ENCODE data around the gene ADGRL3.

- TF ChIP-seq POLR2AphosphoS5 (IDR thresholded peaks at IDR 0.05): no peak
- TF ChIP-seq CTCF (IDR thresholded peaks at IDR 0.05): no peak
Measured at GRCh38 chr4:61395754-61396153, 195.6 kb downstream of the ADGRL3 start.

All from transverse colon (tissue), 4 donors.